22Rv1 (cell line): Measurements from ENCODE around the gene SNX13.

Experiments used
- H3K27ac ChIP-seq: fragments of 450-650 bp; 2 replicates; pipeline ENCODE4 v1.5.1; 2017
- CTCF ChIP-seq: fragments of 450-650 bp; IDR thresholded peaks from 2 replicates; pipeline ENCODE4 v1.5.1; 2017; ENCODE audit warnings: mild to moderate bottlenecking
- ZFX ChIP-seq: fragments of 450-650 bp; IDR thresholded peaks from 2 replicates; pipeline ENCODE4 v1.6.1; 2017; ENCODE audit warnings: antibody characterized with exemption, borderline replicate concordance

Gene SNX13

GRCh38 chr7:17962652-17963051 lies 22.4 kb upstream of the SNX13 start:
- TF ChIP-seq ZFX, result no peak
- no peak for TF ChIP-seq CTCF
- H3K27ac ChIP-seq, result no peak overlapping the region

GRCh38 chr7:17957871-17958270 lies 17.6 kb upstream of the SNX13 start:
- TF ChIP-seq CTCF (no peak), ZFX (no peak)
- no peak overlapping the region for H3K27ac ChIP-seq

- H3K27ac ChIP-seq, result no peak overlapping the region
- TF ChIP-seq CTCF, result no peak
- TF ChIP-seq ZFX, result no peak
Observed at GRCh38 chr7:17952387-17952786, 12.1 kb upstream of the SNX13 start.

GRCh38 chr7:17951742-17952254 lies 11.5 kb upstream of the SNX13 start:
- TF ChIP-seq ZFX (no peak), CTCF (no peak)
- H3K27ac ChIP-seq, result no peak overlapping the region

- TF ChIP-seq ZFX, result no peak
- no peak for TF ChIP-seq CTCF
- no peak overlapping the region for H3K27ac ChIP-seq
Observed at GRCh38 chr7:17948526-17949238, 8.4 kb upstream of the SNX13 start.

- H3K27ac ChIP-seq, result no peak overlapping the region
- TF ChIP-seq ZFX (no peak), CTCF (no peak)
Observed at GRCh38 chr7:17947620-17948019, 7.3 kb upstream of the SNX13 start.

GRCh38 chr7:17946591-17946990 lies 6.3 kb upstream of the SNX13 start:
- TF ChIP-seq CTCF (no peak), ZFX (no peak)
- H3K27ac ChIP-seq, result no peak overlapping the region
